Cardiac muscle cell (in vitro differentiated cells and primary cell): Measurements from ENCODE around the gene UNC79. TPM values are rescaled to one million over a fixed set of nuclear protein-coding genes. Genes with fewer than 3 reads are reported as not detected.

Experiments
- DNase-seq, 2 donors: peaks; one replicate each; pipeline versions ENCODE4 v3.0.0 to v3.0.0-alpha.2; 2010 to 2017; ENCODE audit warnings: low read depth in 1 of 2, low spot score in 1 of 2
- H3K27ac ChIP-seq: fragments of 200-600 bp; sonication (generic); 2 replicates; pipeline ENCODE4 v1.5.1; 2016
- H3K27me3 ChIP-seq: fragments of 200-600 bp; sonication (generic); 2 replicates; pipeline ENCODE4 v1.6.0; 2016; ENCODE audit warnings: control low read depth
- H3K36me3 ChIP-seq: fragments of 200-600 bp; sonication (generic); 2 replicates; pipeline ENCODE4 v1.5.1; 2016; ENCODE audit warnings: control low read depth
- H3K4me1 ChIP-seq: fragments of 200-600 bp; sonication (generic); 2 replicates; pipeline ENCODE4 v1.8.1; 2017; ENCODE audit warnings: low read depth, mild to moderate bottlenecking, mixed run types
- H3K4me3 ChIP-seq: fragments of 200-600 bp; sonication (generic); 2 replicates; pipeline ENCODE4 v1.5.1; 2016; ENCODE audit warnings: mild to moderate bottlenecking
- H3K9me3 ChIP-seq: fragments of 200-600 bp; sonication (generic); 2 replicates; pipeline ENCODE4 v1.5.1; 2017; ENCODE audit warnings: low read depth, mild to moderate bottlenecking, control low read depth
- polyA plus RNA-seq: library from polyadenylated mRNA; unstranded; fragments of >200 nt; fragmentation: Nextera tagmentation; extraction: Ambion mirVana; gene quantifications from 2 replicates; pipeline ENCODE4 v1.2.1, GENCODE V29; 2016
- total RNA-seq: library from RNA; depleted of rRNA; stranded (reverse); fragments of >200 nt; gene quantifications from 2 replicates; pipeline ENCODE4 v1.2.3, GENCODE V29; 2016
- TF ChIP-seq, protein P1 (sequence below): IDR thresholded peaks from 2 replicates; pipeline ENCODE4 v1.5.1; 2012; ENCODE audit warnings: low read depth, mild to moderate bottlenecking, low read length

The UNC79 gene
- total and polyA plus RNA-seq, 2 experiments from 2014 or later: 1.5 to 6.5 TPM

DNA sequence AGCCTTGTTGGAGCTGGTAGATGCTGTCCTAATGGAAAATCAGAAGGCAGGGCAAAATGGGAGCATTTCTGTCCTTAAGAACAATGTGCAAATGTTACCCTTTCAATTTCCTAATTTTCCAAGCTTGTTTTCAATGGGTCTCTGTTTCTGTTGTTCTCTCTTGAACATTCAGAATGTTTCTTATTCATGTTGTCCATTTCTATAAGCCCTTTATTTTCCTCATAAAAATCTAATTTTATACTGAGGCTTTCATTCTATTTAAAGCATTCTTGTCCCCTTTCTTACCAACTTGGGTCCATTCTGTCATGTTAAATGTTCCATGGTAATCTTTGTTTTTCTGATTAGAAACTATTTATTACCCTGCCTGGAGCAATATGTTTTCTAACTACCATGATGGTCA, 232.6 kb downstream of the UNC79 start:
- no peak for DNase-seq
- Histone ChIP-seq H3K4me3 (no peak overlapping the region), H3K27me3 (no peaks in the 10 kb centered on the region), H3K9me3 (no peaks in the 10 kb centered on the region), H3K4me1 (no peaks in the 10 kb centered on the region), H3K27ac (no peak overlapping the region), H3K36me3 (no peaks in the 10 kb centered on the region)
- TF ChIP-seq, protein P1, sequence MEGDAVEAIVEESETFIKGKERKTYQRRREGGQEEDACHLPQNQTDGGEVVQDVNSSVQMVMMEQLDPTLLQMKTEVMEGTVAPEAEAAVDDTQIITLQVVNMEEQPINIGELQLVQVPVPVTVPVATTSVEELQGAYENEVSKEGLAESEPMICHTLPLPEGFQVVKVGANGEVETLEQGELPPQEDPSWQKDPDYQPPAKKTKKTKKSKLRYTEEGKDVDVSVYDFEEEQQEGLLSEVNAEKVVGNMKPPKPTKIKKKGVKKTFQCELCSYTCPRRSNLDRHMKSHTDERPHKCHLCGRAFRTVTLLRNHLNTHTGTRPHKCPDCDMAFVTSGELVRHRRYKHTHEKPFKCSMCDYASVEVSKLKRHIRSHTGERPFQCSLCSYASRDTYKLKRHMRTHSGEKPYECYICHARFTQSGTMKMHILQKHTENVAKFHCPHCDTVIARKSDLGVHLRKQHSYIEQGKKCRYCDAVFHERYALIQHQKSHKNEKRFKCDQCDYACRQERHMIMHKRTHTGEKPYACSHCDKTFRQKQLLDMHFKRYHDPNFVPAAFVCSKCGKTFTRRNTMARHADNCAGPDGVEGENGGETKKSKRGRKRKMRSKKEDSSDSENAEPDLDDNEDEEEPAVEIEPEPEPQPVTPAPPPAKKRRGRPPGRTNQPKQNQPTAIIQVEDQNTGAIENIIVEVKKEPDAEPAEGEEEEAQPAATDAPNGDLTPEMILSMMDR: no peak

DNA sequence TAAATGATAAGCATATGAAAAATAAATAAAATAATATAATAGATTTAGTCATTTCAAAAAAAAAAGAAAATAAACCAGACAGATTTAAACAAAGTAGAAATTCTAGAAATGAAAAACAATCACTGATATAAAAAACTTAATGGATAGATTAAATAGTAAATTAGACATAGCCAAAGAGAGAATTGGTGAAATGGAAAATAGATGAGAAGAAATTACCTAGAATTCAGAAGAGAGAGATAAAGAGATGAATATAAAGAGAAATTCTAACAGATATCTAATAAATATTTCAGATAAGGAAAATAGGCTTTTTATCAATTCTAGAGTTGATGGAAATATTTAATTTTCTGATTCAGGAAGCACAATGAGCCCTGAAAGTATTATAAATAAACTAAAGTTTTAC, 234.4 kb downstream of the UNC79 start:
- Histone ChIP-seq H3K4me1 (no peaks in the 10 kb centered on the region), H3K9me3 (no peaks in the 10 kb centered on the region), H3K4me3 (no peak overlapping the region), H3K36me3 (no peaks in the 10 kb centered on the region), H3K27me3 (no peaks in the 10 kb centered on the region), H3K27ac (no peak overlapping the region)
- TF ChIP-seq, protein P1: no peak
- DNase-seq: no peak

DNA sequence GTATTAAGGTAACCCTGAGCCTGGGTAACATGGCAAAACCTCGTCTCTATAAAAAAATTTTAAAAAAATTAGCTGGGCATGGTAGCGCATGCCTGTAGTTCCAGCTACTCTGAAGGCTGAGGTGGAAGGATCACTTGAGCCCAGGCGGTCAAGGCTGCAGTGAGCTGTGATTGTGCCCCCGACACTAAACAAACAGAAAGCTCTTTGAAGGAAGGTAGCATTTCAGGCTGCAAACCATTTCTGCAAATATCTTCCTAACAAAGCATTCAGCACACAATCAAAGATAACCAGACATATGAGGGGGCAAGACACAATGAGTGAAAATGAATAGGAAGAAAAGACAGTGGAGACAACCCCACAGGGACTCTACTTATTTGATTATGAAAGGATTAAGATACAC, 238.9 kb downstream of the UNC79 start:
- Histone ChIP-seq H3K36me3 (no peaks in the 10 kb centered on the region), H3K27ac (no peak overlapping the region), H3K27me3 (no peaks in the 10 kb centered on the region), H3K4me3 (no peak overlapping the region), H3K9me3 (no peaks in the 10 kb centered on the region), H3K4me1 (no peaks in the 10 kb centered on the region)
- DNase-seq: no peak
- TF ChIP-seq, protein P1: no peak

DNA sequence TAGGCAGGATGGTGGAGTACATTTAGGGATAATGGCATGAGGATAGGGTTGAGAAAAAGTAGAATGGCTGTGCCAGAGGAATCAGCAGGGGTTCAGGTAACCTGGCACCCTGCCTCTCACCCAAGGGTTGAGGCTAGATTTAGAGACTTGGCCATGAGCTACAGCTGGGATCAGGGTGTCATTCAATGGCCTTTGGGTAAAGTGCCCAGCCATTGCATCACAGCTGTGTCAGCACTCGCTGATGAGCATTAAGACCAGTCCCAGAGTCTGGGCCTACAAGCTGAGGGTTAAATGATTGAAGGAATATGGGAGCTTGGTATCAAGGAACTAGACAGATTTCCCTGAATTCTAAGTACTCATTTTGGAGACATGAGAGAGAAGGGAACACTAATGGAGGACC, 243.6 kb downstream of the UNC79 start:
- H3K9me3 ChIP-seq: no peaks in the 10 kb centered on the region
- H3K27me3 ChIP-seq: no peaks in the 10 kb centered on the region
- H3K36me3 ChIP-seq: no peaks in the 10 kb centered on the region
- H3K4me3 ChIP-seq: no peak overlapping the region
- TF ChIP-seq, protein P1: no peak
- no peak for DNase-seq
- H3K27ac ChIP-seq: no peak overlapping the region
- H3K4me1 ChIP-seq: no peaks in the 10 kb centered on the region

DNA sequence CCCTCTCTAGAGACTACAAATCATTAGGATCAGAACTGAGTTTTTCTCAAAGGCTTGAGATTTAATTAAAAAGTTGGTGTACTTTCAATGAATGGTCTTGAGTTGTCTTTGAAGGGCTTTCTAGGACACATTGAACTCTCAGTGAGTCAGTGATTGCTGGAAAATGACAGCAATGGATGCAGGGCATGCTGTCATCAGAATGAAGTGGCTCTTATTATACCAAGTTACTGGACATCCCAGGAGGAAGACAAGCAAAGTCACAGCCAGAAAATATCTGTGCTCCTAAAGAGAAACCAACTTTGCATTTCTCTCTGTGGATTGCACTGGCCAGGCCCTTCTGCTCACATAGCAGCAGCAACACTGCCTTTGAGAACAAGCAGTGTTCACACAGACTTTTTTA, 244.9 kb downstream of the UNC79 start:
- Histone ChIP-seq H3K27ac (no peak overlapping the region), H3K4me3 (no peak overlapping the region), H3K36me3 (no peaks in the 10 kb centered on the region), H3K27me3 (no peaks in the 10 kb centered on the region), H3K4me1 (peaks cover 7% of the 10 kb centered on the region), H3K9me3 (no peaks in the 10 kb centered on the region)
- TF ChIP-seq, protein P1: no peak
- no peak for DNase-seq

DNA sequence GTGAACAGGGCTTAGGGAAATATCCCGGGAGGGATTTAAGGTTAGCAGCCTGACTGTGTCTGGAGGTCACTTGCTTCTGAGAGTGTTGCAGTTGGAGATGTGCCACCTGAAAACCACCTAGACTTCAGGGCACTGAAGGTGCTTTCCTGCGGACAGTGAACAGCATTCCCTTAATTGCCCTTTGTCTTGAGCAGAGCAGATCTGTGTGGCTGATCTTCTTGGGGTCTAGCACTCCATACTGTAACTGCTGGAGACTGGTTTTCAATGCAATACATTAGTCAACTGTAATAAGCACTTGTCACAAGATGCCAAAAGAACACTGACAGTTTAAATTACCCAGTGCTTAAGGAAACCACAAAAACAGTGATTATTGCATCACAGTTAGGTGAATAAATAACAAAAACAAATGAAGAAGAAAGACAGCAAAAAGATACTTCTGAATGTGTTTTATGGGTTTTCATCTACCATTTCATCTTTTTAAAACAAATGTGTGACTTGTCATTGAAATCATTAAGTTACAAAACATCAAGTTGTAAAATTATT, 245.7 kb downstream of the UNC79 start:
- no peak overlapping the region for H3K27ac ChIP-seq
- no peaks in the 10 kb centered on the region for H3K36me3 ChIP-seq
- no peaks in the 10 kb centered on the region for H3K27me3 ChIP-seq
- peaks cover 9% of the 10 kb centered on the region for H3K4me1 ChIP-seq
- H3K4me3 ChIP-seq: no peak overlapping the region
- H3K9me3 ChIP-seq: no peaks in the 10 kb centered on the region
- no peak for DNase-seq
- TF ChIP-seq, protein P1: no peak
